HG03520 (cell line): Measurements from ENCODE around the gene DOK7.

Experiments
- ATAC-seq: cut with Tn5 transposase; IDR thresholded peaks from one replicate; pipeline ENCODE4 v1.9.1; 2021; ENCODE audit warnings: mild to moderate bottlenecking, moderate library complexity; ENCODE audit not compliant: unreplicated experiment

The DOK7 gene

DNA sequence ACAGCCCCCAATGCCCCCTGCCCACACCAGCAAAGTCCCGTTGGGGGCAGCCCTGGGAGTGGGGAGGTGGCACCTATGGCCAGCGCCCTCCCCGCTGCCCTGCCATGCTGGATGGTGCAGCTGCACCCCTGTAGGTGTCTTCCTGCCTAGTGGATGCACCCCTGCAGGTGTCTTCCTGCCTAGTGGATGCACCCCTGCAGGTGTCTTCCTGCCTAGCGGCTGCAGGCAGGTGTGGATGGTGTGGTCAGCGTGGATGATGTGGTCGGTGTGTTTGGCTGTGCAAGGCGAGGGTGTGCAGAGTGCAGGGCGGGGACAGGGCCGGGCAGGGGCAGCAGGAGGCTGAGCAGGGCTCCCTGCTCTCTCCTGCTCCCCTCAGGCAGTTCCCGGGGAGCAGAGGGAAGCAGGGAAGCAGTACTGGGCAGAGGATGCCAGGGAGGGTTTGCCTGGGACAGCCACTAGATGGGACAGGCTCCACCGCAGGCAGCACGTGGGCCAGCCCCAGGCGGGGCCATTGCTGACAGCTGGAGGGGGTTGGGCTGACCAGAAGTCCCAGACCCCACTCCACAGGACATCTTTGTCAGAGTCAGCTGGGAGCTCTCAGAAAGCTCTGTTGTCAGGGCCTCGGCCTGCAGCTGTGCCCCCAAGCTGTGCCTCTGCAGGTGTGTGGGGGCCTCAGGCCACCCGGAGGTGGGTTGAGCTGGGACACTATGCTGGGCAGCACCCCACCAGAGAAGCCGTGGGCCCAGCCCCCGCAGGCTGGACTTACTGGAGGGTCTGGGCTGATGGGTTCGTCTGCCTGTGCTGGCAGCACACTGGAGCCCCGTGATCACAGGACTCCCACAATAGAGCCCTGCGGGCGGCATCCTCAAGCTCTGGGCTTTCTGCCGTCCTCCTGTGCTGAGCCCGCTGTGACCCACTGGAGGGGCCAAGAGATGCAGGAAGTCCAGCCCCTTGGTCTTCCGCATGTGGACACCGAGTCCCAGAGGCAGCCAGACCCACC is 23.7 kb downstream of the DOK7 start:
- no peak for ATAC-seq

DNA sequence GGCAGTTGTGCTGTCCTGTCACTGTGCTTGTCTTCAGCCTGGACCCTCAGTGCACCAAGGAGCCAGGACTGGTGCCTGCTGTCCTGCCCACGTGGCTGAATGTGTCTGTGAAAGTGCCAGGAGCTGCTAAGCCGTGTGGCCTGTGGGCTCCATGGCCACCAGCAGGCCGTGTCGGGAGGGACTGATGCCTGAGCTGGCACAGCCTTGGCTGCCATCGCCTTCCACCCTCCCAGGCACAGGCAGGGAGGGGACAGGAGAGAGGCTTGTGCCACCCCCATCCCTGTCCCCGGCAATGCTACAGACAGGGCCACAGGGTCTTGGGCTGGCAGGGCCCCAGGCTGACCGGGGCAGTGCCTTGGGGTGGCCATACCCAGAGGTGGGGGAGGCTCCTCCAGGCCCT is 24.8 kb downstream of the DOK7 start:
- no peak for ATAC-seq

DNA sequence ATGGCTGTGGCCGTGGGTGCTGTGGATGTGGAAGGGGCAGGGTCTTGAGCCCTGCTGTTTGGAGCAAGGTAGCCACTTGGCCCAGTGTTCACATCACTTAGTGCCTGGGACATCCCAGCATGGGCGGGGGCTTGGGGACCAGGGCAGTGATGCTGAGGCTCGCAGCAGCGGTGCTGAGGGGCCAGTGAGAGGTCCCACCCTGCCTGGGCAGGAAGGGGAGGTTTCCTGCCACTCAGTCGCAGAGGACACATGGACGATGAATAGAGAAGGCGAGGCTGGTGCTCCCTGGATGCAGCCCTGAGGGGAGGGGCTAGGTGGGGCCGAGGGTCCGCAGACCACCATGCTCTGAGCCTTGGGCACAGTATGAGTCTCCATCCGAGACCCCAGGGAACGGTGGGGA is 25.7 kb downstream of the DOK7 start:
- no peak for ATAC-seq

- ATAC-seq = no peak
Observed at GRCh38 chr4:3489451-3489962, 26.4 kb downstream of the DOK7 start.

- no peak for ATAC-seq
Observed at GRCh38 chr4:3491681-3492405, 28.7 kb downstream of the DOK7 start.

DNA sequence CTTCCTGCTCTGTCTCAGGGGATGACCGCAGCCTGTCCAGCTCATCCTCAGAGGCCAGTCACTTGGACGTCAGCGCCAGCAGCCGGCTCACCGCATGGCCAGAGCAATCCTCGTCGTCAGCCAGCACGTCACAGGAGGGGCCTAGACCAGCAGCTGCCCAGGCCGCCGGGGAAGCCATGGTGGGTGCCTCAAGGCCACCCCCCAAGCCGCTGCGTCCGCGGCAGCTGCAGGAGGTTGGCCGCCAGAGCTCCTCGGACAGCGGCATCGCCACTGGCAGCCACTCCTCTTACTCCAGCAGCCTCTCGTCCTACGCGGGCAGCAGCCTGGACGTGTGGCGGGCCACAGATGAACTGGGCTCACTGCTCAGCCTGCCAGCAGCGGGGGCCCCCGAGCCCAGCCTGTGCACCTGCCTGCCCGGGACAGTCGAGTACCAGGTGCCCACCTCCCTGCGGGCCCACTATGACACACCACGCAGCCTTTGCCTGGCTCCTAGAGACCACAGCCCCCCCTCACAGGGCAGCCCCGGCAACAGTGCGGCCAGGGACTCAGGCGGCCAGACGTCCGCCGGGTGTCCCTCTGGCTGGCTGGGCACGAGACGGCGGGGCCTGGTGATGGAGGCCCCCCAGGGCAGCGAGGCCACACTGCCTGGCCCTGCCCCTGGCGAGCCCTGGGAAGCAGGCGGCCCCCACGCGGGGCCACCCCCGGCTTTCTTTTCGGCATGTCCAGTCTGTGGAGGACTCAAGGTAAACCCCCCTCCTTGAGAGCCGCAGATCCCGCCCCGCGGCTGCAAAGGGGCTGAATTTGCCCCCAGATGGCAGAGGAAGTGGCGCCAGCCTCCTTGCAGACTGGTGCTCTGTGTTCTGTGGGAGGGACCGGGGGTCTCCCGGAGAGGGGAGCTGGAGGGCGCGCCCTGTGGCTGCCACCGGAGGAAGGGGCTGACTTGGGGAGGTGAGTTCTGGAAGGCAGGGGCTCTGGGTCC is 29.9 kb downstream of the DOK7 start:
- no peak for ATAC-seq

DNA sequence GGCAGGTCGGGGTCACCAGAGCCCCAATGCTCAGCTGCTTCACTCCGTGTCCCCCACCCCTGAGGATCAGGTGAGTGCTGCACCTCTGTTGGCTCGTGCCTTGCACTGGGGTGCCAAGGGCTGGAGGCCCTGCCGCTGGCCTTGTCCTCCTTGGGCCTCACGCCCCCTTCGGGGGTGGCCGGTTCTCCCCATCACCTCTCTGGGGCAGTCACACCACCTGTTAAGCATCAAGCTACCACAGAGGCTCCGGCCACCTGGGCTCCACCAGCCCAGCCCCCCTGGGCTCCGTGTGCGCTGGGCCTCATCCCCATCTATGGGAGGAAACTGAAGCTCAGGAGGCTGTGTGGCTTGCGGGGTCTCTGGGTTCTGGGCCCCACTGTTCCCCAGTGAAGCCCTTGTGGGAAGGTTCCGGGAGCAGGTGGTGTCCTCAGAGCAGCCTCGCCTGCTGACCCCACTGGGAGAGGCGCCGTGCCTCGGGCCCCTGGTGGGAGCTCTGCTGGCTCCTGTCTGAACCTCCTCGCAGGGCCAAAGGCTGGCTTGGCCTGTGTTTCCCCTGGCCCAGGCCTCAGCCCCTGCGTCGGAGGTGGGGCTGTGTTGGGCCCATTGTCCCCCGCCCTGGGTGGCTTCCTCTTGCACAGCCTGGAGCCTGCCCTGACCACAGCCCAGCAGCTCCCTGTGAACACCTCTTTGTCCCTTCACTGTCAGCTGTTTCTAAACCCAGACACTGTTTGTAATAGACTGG is 30.8 kb downstream of the DOK7 start:
- ATAC-seq = no peak

GRCh38 chr4:3494462-3494871 is 31.4 kb downstream of the DOK7 start:
- ATAC-seq = no peak

DNA sequence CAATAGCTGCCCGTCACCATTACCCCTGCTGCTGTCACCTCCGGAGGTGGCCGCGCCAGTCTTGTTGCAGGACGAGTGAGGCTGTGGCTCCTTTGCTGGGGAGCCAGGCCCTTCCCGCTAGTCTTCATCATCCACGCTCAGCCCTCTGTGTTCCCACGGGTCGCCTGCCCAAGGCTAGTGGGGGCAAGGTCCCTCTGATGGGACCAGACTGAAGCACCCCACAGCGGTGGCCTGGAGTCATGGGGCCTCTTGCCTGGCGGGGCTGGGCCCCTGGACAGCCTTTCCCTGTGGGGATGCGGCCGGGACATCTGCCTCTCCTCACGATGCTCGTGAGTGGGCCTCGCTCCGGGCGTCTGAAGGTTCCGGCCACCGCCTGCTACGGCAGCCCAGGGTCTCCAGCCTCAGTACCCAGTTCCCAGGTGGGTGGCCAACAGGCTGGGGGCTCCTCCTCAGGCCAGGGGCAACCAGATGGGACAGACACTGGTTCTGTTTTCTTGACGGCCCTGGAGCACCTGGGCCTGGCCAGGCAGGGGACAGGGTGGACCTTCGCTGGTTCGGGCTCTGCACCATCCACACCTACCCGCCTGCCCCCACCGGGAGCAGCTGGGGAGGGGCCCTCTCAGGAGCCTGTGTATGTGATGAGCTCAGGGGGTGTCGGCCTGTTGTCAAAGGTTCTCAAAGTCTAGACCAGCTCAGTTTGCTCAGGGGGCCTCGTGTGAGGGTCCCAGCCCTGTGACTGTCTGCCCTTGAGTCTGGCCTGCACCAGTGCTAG is 32.3 kb downstream of the DOK7 start:
- ATAC-seq = no peak

DNA sequence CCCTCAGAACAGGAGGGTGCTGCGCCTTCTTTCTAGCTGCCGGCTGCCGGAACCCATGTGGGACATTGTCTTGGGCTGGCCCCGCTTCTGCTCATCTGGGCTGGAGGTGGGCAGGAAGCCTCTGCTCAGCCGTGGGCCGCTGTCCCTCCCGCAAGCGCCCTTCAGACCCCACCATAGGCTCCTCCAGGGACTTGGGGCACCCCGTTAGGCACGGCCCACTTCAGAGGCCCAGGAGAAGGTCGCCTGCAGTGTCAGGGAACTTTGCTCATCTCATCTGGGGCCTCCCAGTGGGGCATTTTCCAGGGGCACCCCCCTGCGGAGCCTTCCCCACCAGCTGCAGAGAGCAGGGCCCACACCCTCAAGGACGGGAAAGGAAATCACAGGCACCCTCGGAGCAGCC is 32.9 kb downstream of the DOK7 start:
- no peak for ATAC-seq

GRCh38 chr4:3497095-3497494 is 34.0 kb downstream of the DOK7 start:
- ATAC-seq = no peak

DNA sequence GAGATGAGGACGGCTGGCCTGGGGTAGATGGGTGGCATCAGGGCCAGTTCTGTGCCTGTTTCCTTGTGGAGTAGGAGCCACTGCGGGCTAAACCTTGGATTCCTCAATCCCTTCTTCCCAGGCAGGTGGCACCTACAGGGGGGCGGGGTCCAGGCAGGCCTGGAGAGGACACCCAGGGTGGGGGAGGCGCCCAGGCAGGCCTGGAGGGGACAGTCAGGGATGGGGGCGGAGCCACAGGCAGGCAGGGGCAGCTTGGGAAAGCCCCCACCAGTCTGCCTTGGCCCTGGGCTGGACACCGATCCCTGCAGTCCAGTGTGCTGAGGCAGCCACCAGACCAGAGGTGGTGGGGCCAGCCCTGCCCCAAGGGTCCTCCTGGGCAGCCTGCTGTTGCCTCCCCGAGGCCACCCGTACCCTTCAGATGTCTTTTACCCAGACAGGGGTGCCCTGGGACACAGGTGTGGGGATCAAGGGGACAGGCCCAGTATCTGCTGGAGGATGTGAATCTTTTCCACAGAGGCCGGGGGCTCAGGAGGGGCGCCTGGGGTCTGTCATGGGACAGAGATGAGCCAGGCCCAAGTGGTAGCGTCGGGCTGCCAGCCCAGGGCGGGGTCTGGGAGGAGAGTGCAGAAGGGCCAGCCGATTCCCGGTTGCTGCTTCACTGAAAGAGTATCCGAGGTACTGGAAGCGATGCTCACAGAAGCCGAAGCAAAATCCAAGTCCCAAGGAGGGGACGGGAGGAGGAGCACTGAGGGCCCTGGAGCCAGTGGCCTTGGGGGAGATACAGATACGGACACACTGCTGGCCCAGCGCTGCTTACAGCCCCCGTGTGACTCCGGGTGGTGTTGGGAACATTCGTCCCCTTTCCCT is 34.6 kb downstream of the DOK7 start:
- no peak for ATAC-seq

GRCh38 chr4:3498407-3498806 is 35.3 kb downstream of the DOK7 start:
- no peak for ATAC-seq

DNA sequence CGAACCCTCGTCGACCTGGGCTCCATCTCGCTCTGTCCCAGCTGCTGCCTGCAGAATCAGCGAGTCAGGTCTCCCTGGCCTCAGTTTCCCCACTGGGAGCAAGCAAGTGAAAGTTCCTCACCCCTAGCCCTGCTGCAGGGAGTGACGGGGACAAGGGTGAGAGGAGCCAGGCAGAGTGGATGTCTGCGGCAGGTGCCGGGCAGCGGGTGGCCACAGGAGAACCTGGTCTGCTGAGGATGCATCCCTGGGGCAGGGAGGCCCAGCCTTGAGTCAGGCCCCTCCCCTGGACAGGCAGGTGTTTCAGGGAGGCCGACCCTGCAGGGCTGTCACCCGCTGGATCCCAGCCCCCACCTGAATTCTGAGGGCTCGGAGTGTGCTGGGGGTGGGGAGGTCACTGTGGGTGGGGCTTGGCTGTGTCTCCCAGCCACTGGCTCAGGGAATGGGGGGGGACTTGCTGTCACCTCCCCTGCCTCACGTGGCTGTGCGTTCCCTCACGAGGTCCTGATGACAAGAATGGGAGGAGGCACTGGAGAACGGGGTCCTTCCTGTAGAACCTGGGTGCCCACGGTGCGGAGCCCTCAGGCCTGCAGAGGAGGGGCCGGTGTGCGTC is 35.9 kb downstream of the DOK7 start:
- ATAC-seq = no peak

GRCh38 chr4:3499710-3500109 is 36.6 kb downstream of the DOK7 start:
- no peak for ATAC-seq

GRCh38 chr4:3500111-3500510 is 37.0 kb downstream of the DOK7 start:
- ATAC-seq = no peak

GRCh38 chr4:3500634-3501101 is 37.6 kb downstream of the DOK7 start:
- no peak for ATAC-seq
